K562 (cell line): ENCODE data around the gene LMNA. TPM values are rescaled to one million over a fixed set of nuclear protein-coding genes. Genes with fewer than 3 reads are reported as not detected.

Source experiments
- ELF2 ChIP-seq: fragments of 250-450 bp; sonication (Bioruptor Pico); IDR thresholded peaks from 2 replicates; pipeline ENCODE4 v1.5.0; 2021; ENCODE audit warnings: mild to moderate bottlenecking
- GABPA ChIP-seq: fragments of 200-800 bp; sonication (Bioruptor generic); conservative IDR thresholded peaks from 2 replicates; pipeline ENCODE4 v1.6.1; 2016; ENCODE audit warnings: low read depth, missing genetic modification characterization, missing compliant biosample characterization
- GABPB1 ChIP-seq: sonication (generic); formaldehyde crosslinking; IDR thresholded peaks from 2 replicates; pipeline ENCODE4 v1.8.0; 2022; ENCODE audit warnings: mild to moderate bottlenecking, missing genetic modification reagents
- HOXB6 ChIP-seq: fragments of 250-450 bp; sonication (Bioruptor Pico); IDR thresholded peaks from 2 replicates; pipeline ENCODE4 v1.5.1; 2022; ENCODE audit warnings: mild to moderate bottlenecking, borderline replicate concordance
- ZNF57 ChIP-seq: fragments of 450-650 bp; formaldehyde crosslinking; IDR thresholded peaks from 2 replicates; pipeline ENCODE4 v1.4.0; 2020; ENCODE audit warnings: mild to moderate bottlenecking, moderate library complexity
- polyA plus RNA-seq, 8 experiments: library from polyadenylated mRNA; depleted of rRNA in 4 of 8; stranded (reverse) in 5 of 8; unstranded in 3 of 8; fragments of >200 nt; fragmentation: Nextera tagmentation in 2 of 8; fragmentation: Illumina TruSeq in 1 of 8; extraction: Ambion mirVana in 2 of 8; extraction: Trizol in 1 of 8; gene quantifications; 2 replicates each; pipeline versions ENCODE4 v1.2.1 to v1.2.3, GENCODE V29; 2011 to 2014; ENCODE audit warnings: inconsistent platforms in 1 of 8, missing spikeins in 1 of 8
- total RNA-seq, 7 experiments: library from RNA; depleted of rRNA in 6 of 7; stranded (reverse); fragments of >200 nt in 6 of 7; fragmentation: Illumina TruSeq in 2 of 7; extraction: Trizol in 2 of 7; gene quantifications; 2 replicates each; pipeline versions ENCODE4 v1.2.1 to v1.2.3, GENCODE V29; 2011 to 2021; ENCODE audit warnings: low replicate concordance in 1 of 7
- TF ChIP-seq, protein P1 (sequence below), 2 experiments: fragments of 450-650 bp; IDR thresholded peaks; 2 replicates each; pipeline ENCODE4 v1.6.1; 2016; ENCODE audit warnings: mild to moderate bottlenecking in 2 of 2, borderline replicate concordance in 1 of 2, low read depth in 1 of 2, moderate library complexity in 1 of 2
- TF ChIP-seq, protein P2 (sequence below): fragments of 250-450 bp; sonication (Bioruptor Pico); IDR thresholded peaks from 2 replicates; pipeline ENCODE4 v1.5.0; 2021

The LMNA gene
- total and polyA plus RNA-seq, 9 of the 15 experiments (the other 6 are each of a cell fraction or from before 2014, with no cell fraction given), result 1.00 to 347 (median 88.2) TPM

DNA sequence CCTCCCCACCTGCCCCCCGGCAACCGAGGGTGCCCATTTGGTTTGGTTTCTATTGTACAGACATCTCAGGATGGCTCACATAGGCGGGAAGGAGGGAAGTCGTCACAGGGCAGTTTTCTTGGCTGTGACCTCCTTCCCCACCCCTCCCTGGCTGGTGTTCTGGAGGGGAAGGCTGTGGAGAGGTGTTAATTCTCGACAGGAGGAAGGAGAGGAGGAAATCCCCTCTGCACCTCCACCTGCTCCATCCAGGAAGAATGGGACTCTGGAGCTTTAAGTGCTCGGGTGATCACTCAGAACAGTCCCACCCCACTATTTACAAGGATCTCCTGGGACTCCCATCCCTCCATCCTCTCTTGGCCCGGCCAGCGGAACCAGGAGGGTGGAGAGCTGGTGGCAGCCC, 39.9 kb upstream of the LMNA start (continued):
- TF ChIP-seq, protein P1, sequence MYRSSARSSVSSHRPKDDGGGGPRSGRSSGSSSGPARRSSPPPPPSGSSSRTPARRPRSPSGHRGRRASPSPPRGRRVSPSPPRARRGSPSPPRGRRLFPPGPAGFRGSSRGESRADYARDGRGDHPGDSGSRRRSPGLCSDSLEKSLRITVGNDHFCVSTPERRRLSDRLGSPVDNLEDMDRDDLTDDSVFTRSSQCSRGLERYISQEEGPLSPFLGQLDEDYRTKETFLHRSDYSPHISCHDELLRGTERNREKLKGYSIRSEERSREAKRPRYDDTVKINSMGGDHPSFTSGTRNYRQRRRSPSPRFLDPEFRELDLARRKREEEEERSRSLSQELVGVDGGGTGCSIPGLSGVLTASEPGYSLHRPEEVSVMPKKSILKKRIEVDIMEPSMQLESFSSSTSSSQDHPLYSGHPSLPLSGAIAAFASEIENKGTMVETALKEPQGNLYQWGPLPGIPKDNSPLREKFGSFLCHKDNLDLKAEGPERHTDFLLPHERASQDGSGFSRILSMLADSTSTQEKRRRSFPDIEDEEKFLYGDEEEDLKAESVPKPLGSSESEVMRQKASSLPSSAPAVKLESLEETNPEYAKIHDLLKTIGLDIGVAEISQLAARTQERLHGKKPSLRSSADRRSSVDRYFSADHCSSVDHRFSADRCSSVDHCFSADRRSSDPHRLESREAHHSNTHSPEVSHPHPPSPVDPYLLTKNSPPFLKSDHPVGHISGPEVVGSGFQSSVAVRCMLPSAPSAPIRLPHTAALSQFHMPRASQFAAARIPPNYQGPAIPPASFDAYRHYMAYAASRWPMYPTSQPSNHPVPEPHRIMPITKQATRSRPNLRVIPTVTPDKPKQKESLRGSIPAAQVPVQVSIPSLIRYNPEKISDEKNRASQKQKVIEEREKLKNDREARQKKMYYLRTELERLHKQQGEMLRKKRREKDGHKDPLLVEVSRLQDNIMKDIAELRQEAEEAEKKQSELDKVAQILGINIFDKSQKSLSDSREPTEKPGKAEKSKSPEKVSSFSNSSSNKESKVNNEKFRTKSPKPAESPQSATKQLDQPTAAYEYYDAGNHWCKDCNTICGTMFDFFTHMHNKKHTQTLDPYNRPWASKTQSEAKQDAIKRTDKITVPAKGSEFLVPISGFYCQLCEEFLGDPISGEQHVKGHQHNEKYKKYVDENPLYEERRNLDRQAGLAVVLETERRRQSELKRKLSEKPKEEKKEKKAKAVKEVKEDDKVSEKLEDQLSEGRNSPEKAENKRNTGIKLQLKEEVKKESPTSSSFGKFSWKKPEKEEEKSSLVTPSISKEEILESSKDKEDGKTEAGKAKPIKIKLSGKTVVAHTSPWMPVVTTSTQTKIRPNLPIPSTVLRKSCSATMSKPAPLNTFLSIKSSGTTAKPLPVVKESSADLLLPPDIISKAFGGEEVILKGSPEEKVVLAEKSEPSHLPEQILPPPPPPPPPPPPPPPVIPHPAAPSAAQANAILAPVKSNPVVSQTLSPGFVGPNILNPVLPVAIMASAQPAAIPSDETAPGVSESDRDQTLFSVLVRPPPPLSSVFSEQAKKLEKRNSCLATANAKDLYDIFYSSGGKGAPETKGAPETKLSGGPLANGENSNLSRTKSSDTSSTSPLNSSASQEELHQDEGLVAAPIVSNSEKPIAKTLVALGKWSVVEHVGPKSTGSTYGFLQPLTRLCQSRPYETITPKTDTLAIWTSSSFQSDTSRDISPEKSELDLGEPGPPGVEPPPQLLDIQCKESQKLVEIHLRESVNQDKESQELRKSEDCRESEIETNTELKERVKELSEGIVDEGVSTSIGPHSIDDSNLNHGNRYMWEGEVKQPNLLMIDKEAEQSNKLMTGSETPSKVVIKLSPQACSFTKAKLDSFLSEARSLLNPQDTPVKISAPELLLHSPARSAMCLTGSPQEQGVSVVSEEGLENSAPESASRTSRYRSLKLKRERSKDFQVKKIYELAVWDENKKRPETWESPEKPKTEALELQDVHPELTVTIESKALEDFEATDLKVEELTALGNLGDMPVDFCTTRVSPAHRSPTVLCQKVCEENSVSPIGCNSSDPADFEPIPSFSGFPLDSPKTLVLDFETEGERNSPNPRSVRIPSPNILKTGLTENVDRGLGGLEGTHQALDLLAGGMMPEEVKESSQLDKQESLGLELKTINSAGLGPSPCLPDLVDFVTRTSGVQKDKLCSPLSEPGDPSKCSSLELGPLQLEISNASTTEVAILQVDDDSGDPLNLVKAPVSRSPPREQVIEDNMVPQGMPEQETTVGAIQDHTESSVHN (IDR thresholded peaks at IDR 0.05; ENCODE audit: borderline replicate concordance in 1 of 2, low read depth in 1 of 2), result no peak
- TF ChIP-seq GABPA (tag) (no peak), ELF2 (CRISPR knock-in tag) (no peak), HOXB6 (CRISPR knock-in tag) (no peak), GABPB1 (CRISPR knock-in tag) (no peak), ZNF57 (CRISPR knock-in tag) (no peak)
- TF ChIP-seq, protein P2, sequence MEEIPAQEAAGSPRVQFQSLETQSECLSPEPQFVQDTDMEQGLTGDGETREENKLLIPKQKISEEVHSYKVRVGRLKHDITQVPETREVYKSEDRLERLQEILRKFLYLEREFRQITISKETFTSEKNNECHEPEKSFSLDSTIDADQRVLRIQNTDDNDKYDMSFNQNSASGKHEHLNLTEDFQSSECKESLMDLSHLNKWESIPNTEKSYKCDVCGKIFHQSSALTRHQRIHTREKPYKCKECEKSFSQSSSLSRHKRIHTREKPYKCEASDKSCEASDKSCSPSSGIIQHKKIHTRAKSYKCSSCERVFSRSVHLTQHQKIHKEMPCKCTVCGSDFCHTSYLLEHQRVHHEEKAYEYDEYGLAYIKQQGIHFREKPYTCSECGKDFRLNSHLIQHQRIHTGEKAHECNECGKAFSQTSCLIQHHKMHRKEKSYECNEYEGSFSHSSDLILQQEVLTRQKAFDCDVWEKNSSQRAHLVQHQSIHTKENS, result no peak
